WERI-Rb-1 (cell line): ENCODE results near the gene VPS13D.

Source experiments
- DNase-seq: peaks from one replicate; pipeline ENCODE4 v3.0.0-alpha.2; 2020
- H3K27ac ChIP-seq: fragments of 250-450 bp; sonication (Bioruptor Pico); 2 replicates; pipeline ENCODE4 v1.5.1; 2020; ENCODE audit warnings: mild to moderate bottlenecking, moderate library complexity
- H3K27me3 ChIP-seq: fragments of 250-450 bp; sonication (Bioruptor Pico); 2 replicates; pipeline ENCODE4 v1.5.1; 2021; ENCODE audit warnings: mild to moderate bottlenecking, low read depth, moderate library complexity; ENCODE audit not compliant: insufficient read depth, severe bottlenecking
- H3K36me3 ChIP-seq: fragments of 250-450 bp; sonication (Bioruptor Pico); 2 replicates; pipeline ENCODE4 v1.5.1; 2020; ENCODE audit warnings: mild to moderate bottlenecking, moderate library complexity
- H3K4me3 ChIP-seq: 2 replicates; pipeline ENCODE4 v1.5.1; 2011; ENCODE audit warnings: low read depth, mild to moderate bottlenecking, control low read depth, low read length
- H3K9me3 ChIP-seq: fragments of 250-450 bp; sonication (Bioruptor Pico); 2 replicates; pipeline ENCODE4 v1.5.1; 2021; ENCODE audit warnings: mild to moderate bottlenecking, moderate library complexity; ENCODE audit not compliant: severe bottlenecking
- TF ChIP-seq, protein P1 (sequence below): IDR thresholded peaks from 2 replicates; pipeline ENCODE4 v1.5.1; 2011; ENCODE audit warnings: low read depth, mild to moderate bottlenecking, control low read depth, inconsistent platforms, low read length

Gene VPS13D

GRCh38 chr1:12229835-12230548, at the start of gene VPS13D:
TSS of gene VPS13D (plus strand) at chr1:12230030. CDS start at chr1:12234267, 4,237 bp downstream.
- H3K27me3 ChIP-seq, result no peaks in the 10 kb centered on the region
- TF ChIP-seq, protein P1, sequence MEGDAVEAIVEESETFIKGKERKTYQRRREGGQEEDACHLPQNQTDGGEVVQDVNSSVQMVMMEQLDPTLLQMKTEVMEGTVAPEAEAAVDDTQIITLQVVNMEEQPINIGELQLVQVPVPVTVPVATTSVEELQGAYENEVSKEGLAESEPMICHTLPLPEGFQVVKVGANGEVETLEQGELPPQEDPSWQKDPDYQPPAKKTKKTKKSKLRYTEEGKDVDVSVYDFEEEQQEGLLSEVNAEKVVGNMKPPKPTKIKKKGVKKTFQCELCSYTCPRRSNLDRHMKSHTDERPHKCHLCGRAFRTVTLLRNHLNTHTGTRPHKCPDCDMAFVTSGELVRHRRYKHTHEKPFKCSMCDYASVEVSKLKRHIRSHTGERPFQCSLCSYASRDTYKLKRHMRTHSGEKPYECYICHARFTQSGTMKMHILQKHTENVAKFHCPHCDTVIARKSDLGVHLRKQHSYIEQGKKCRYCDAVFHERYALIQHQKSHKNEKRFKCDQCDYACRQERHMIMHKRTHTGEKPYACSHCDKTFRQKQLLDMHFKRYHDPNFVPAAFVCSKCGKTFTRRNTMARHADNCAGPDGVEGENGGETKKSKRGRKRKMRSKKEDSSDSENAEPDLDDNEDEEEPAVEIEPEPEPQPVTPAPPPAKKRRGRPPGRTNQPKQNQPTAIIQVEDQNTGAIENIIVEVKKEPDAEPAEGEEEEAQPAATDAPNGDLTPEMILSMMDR, result peak; percentile 89
- H3K4me3 ChIP-seq, result peak within 1 kb of the TSS; percentile 94
- peak within 1 kb of the TSS; percentile 46 for H3K27ac ChIP-seq
- H3K36me3 ChIP-seq, result peaks cover 3% of the 10 kb centered on the region
- DNase-seq, result peak; percentile 75
- no peaks in the 10 kb centered on the region for H3K9me3 ChIP-seq

DNA sequence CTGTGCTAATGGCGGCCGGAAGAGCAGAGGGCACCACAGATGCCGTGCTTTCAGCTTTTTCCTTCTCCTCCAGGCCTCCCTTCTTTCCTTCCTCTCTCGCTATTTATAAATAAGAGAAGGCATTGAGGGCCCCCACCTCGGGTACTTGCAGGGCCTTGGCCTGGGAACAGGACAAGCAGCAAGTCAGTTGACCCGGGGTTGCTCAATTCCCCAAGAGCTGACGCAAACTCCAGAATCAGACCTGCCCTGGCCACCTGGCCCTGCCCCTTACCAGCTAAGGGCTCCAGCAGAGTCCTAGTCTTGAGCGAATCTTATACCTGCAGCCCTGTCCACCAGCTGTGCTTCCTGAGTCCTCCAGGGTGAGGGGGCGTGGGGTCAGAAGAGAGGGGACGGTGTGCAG, 49.5 kb upstream of the VPS13D start:
- peaks cover 50% of the 10 kb centered on the region for H3K27me3 ChIP-seq
- no peak overlapping the region for H3K27ac ChIP-seq
- H3K9me3 ChIP-seq, result no peaks in the 10 kb centered on the region
- no peaks in the 10 kb centered on the region for H3K36me3 ChIP-seq
- DNase-seq, result no peak
- TF ChIP-seq, protein P1, result no peak
- H3K4me3 ChIP-seq, result no peak overlapping the region

DNA sequence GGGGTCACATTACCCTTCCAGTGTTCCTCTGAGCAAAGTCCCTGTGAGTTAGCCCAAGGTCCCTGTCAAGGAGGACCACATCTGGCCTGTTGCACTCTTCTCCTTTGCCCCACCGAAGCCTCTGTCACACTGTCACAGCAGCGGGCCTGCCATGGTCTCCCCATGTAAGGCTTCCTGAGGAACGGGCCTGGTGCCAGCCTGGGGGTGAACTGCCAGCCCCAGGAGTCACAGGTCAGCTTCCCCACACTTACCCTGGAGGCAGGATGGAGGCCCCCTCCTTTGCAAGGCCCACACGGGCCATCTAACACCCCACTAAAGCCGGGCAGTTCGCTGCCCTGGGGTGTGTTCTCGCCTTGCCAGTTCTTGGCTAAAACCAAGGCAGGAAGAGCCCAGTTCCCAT, 48.9 kb upstream of the VPS13D start:
- Histone ChIP-seq H3K36me3 (no peaks in the 10 kb centered on the region), H3K4me3 (no peak overlapping the region), H3K27me3 (peaks cover 54% of the 10 kb centered on the region), H3K27ac (no peak overlapping the region), H3K9me3 (no peaks in the 10 kb centered on the region)
- DNase-seq, result no peak
- TF ChIP-seq, protein P1, result no peak

DNA sequence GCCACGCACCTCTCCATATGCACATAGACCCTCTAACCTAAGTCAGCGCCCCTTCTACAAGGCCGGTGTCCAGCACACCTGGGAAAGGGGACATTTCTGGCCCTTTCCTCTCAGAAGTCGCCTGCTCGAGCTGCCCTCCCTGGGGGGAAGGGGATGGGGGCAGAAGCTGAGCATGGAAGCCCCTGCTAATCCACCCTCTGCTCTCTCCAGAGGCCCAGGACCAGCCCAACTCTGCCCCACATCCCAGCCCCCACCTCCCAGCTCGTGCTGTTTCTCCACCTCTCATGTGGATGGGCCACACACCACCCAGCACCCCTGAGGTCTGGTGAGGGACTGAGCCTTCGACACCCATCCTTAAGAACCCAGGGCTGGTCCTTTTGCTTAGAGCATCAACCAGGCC, 48.3 kb upstream of the VPS13D start:
- no peaks in the 10 kb centered on the region for H3K9me3 ChIP-seq
- DNase-seq, result no peak
- H3K4me3 ChIP-seq, result no peak overlapping the region
- no peaks in the 10 kb centered on the region for H3K36me3 ChIP-seq
- peaks cover 57% of the 10 kb centered on the region for H3K27me3 ChIP-seq
- H3K27ac ChIP-seq, result no peak overlapping the region
- TF ChIP-seq, protein P1, result no peak

DNA sequence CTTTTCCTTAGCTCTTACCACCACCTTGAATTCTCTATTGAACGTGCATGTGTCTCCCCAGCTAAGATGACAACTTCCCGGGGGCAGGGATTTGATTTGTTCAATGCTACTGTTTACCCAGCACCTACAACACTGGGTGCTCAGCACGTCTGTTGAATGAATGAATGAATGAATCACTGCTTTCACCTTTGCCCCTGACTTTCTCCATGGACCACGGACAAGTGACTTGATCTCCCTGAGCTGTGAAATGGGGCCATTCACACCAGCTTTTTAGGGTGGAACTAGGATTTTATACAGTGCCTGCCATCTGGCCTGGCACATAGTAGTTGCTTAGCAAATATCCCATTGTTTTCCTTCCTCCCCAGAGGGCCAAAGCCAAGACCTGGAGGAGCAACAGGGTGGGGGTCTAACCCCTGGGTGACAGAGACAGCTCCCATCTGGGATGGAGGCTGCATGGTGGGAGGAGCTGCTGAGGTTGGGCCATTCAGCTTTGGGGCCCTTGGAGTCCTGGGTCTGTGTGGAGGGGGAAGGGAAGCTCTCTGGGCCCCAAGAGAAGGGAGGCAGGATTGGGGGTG, 47.3 kb upstream of the VPS13D start:
- Histone ChIP-seq H3K27ac (no peak overlapping the region), H3K4me3 (no peak overlapping the region), H3K9me3 (no peaks in the 10 kb centered on the region), H3K27me3 (peaks cover 60% of the 10 kb centered on the region), H3K36me3 (no peaks in the 10 kb centered on the region)
- DNase-seq, result no peak
- TF ChIP-seq, protein P1, result no peak
